IPS DF 19.7 (cell line): ENCODE measurements around the gene CCL23.

Experiments used
- DNase-seq: peaks from one replicate; pipeline ENCODE4 v3.0.0-alpha.2; 2013; ENCODE audit warnings: low read depth, low spot score

Gene CCL23

DNA sequence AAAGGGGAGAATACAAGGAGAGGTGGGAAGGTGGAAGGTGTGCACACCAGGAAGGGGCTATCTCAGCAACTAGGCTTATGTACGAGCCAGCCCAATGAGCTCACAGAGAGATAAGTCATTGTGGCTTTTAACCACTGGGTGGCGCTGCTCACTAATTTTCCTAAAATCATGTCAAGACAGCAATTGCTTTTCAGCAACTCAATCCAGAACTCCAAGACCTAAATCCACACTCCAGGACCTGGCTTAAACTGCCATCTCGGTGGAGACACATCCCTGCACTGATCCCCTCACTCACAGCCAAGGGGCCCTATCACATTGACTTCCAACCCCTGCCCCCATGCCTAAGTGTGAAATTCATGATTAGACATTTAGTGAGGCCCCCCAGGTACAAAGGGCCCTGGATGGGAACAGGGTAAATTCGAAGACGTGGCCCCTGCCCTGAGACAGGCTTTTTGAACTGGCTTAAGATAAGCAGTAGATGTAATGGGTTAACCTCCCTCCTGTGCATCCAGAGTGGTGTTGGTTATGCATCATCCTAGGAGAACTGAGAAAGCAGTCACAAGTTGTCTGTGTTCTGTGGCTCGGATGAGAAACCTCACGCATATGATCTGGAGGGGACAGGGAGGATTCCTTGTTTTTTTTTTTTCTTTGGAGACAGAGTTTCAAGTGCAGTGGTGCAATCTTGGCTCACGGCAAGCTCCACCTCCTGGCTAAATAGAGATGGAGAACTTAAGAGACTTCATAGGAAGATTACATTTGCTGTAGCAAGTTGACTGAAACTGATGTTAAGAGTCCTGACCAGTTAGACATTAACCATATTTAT is 48.0 kb downstream of the CCL23 start:
- DNase-seq, result peak; percentile 56

DNA sequence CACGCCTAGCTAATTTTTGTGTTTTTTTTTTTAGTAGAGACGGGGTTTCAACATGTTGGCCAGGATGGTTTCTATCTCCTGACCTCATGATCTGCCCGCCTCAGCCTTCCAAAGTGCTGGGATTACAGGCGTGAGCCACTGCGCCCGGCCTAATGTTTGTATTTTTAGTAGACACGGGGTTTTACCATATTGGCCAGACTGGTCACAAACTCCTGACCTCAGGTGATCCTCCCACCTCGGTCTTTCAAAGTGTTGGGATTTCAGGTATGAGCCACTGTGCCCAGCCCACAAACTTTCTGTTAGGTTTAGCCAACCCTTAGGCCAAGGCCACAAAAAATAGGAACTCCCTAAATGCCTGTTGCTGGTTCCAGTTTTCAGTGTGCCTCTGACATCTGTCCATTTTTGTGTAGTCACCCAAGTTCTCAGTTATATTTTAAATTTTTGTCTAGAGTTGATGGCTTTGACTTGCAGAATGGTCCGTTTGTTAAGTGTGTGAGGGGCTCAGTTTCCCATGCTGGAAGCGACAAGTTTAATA is 49.2 kb downstream of the CCL23 start:
- no peak for DNase-seq

DNA sequence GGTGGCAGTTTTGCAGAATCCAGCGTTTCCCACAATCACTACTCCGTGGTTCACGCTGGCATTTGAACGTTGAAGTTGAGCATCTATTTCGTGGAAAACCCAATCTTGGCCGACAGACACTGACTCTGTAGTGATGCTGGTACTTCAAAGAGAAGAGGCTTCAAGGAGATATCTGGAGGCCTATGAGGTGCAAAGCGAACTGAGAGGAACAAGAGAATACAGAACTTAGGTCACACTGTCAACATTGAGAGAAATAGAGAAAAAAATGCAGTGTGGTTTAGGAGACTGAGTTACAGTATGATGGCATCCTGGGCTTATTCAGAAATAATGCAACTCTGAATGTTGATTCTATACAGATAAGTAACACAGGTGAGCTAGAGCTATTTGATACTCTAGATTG is 52.5 kb downstream of the CCL23 start:
- no peak for DNase-seq

DNA sequence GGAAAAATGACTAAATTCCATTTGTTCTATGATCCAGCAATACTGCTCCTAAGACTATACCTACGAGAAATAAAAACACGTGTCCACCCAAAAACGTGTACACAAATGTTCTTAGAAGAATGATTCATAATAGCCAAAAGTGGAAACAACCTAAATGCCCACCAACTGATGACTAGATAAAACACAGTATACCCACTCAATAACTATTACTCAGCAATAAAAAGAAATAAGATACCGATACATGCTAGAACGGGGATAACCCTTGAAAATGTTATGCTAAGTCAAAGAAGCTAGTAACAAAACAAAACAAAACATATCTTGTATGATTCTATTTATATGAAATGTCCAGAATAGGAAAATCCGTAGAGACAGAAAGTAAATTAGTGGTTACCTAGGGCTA is 54.1 kb downstream of the CCL23 start:
- no peak for DNase-seq
